IPS-20b (cell line): ENCODE results near the gene TNNT1.

Source experiments
- H3K27ac ChIP-seq: one replicate; pipeline ENCODE4 v1.5.1; 2013; ENCODE audit warnings: low read length
- H3K27me3 ChIP-seq: 2 replicates; pipeline ENCODE4 v1.6.1; 2013; ENCODE audit warnings: mild to moderate bottlenecking, low read length, inconsistent platforms; ENCODE audit not compliant: insufficient read depth
- H3K36me3 ChIP-seq: 2 replicates; pipeline ENCODE4 v1.6.1; 2013; ENCODE audit warnings: low read depth, mild to moderate bottlenecking, inconsistent platforms, low read length, moderate library complexity; ENCODE audit not compliant: insufficient read depth
- H3K4me1 ChIP-seq: 2 replicates; pipeline ENCODE4 v1.6.1; 2013; ENCODE audit warnings: mild to moderate bottlenecking, control low read depth, inconsistent platforms, low read length, moderate library complexity; ENCODE audit not compliant: insufficient read depth
- H3K4me3 ChIP-seq: 2 replicates; pipeline ENCODE4 v1.5.1; 2013; ENCODE audit warnings: mild to moderate bottlenecking, low read length, inconsistent platforms
- H3K9ac ChIP-seq: 2 replicates; pipeline ENCODE4 v1.6.1; 2013; ENCODE audit warnings: low read depth, mild to moderate bottlenecking, inconsistent platforms, low read length, moderate library complexity
- H3K9me3 ChIP-seq: 2 replicates; pipeline ENCODE4 v1.6.1; 2013; ENCODE audit warnings: mild to moderate bottlenecking, low read depth, low read length, inconsistent platforms; ENCODE audit not compliant: insufficient read depth

Gene TNNT1

GRCh38 chr19:55089342-55089944, 59.6 kb downstream of the TNNT1 start:
- H3K4me1 ChIP-seq: peaks cover 13% of the 10 kb centered on the region
- peaks cover 14% of the 10 kb centered on the region; the same call in 1 of the 2 replicates for H3K36me3 ChIP-seq
- H3K9me3 ChIP-seq: no peaks in the 10 kb centered on the region
- H3K27ac ChIP-seq: no peak overlapping the region
- H3K27me3 ChIP-seq: peaks cover 25% of the 10 kb centered on the region
- H3K9ac ChIP-seq: no peak overlapping the region
- no peak overlapping the region for H3K4me3 ChIP-seq

GRCh38 chr19:55088543-55089341, 60.3 kb downstream of the TNNT1 start:
- H3K36me3 ChIP-seq: peaks cover 14% of the 10 kb centered on the region; the same call in 1 of the 2 replicates
- H3K27ac ChIP-seq: no peak overlapping the region
- H3K9ac ChIP-seq: no peak overlapping the region
- peaks cover 13% of the 10 kb centered on the region for H3K4me1 ChIP-seq
- H3K27me3 ChIP-seq: peaks cover 32% of the 10 kb centered on the region
- no peaks in the 10 kb centered on the region for H3K9me3 ChIP-seq
- H3K4me3 ChIP-seq: peak overlapping the region; percentile 83; the same call in 1 of the 2 replicates

GRCh38 chr19:55088021-55088451, 61.0 kb downstream of the TNNT1 start:
- Histone ChIP-seq H3K27me3 (peaks cover 37% of the 10 kb centered on the region), H3K4me3 (peak overlapping the region; percentile 83), H3K9me3 (no peaks in the 10 kb centered on the region), H3K27ac (no peak overlapping the region), H3K36me3 (peaks cover 14% of the 10 kb centered on the region; the same call in 1 of the 2 replicates), H3K4me1 (peaks cover 13% of the 10 kb centered on the region), H3K9ac (peak overlapping the region; percentile 75; the same call in 1 of the 2 replicates)

GRCh38 chr19:55087542-55087901, 61.5 kb downstream of the TNNT1 start:
- Histone ChIP-seq H3K27me3 (peaks cover 42% of the 10 kb centered on the region), H3K9ac (peak overlapping the region; percentile 75; the same call in 1 of the 2 replicates), H3K36me3 (peaks cover 14% of the 10 kb centered on the region; the same call in 1 of the 2 replicates), H3K4me1 (peaks cover 9% of the 10 kb centered on the region; the same call in 1 of the 2 replicates), H3K4me3 (peak overlapping the region; percentile 83), H3K9me3 (no peaks in the 10 kb centered on the region), H3K27ac (no peak overlapping the region)

- Histone ChIP-seq H3K27ac (no peak overlapping the region), H3K9ac (peak overlapping the region; percentile 75; the same call in 1 of the 2 replicates), H3K36me3 (peaks cover 14% of the 10 kb centered on the region; the same call in 1 of the 2 replicates), H3K4me3 (peak overlapping the region; percentile 83), H3K27me3 (peaks cover 48% of the 10 kb centered on the region), H3K9me3 (no peaks in the 10 kb centered on the region), H3K4me1 (peaks cover 9% of the 10 kb centered on the region; the same call in 1 of the 2 replicates)
Observed at GRCh38 chr19:55086730-55087541, 62.1 kb downstream of the TNNT1 start.

DNA sequence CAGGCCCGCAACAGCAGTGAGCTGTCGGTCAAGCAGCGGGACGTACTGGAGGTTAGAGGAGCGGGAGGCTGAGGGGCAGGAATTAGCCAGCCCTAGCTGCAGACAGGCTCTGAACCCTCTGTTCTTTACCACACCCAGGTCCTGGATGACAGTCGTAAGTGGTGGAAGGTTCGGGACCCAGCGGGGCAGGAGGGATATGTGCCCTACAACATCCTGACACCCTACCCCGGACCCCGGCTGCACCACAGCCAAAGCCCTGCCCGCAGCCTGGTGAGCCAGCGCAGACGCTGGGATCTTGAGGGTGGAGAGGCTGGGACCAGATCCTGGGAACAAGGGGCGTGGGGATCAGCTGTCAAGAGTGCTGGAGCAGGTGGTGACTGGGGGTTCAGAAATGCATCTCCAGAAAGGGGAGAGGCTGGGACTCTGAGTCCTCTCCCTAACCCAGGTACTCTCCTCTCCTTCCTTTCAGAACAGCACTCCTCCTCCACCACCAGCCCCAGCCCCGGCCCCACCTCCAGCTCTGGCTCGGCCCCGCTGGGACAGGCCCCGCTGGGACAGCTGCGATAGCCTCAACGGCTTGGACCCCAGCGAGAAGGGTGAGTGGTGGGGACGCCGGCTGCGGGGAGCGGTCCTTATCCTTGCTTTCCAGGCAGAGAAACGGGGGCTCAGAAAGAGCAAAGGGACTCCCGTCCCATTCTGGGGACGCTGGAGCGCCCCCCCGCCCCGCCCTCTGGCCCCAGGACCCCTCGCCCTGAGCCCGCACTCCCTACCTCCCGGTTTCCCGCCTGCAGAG, 62.9 kb downstream of the TNNT1 start:
- H3K4me1 ChIP-seq: peaks cover 9% of the 10 kb centered on the region; the same call in 1 of the 2 replicates
- H3K9me3 ChIP-seq: no peaks in the 10 kb centered on the region
- peaks cover 12% of the 10 kb centered on the region; the same call in 1 of the 2 replicates for H3K36me3 ChIP-seq
- H3K9ac ChIP-seq: peak overlapping the region; percentile 75; the same call in 1 of the 2 replicates
- H3K27me3 ChIP-seq: peaks cover 53% of the 10 kb centered on the region
- no peak overlapping the region for H3K27ac ChIP-seq
- H3K4me3 ChIP-seq: peak overlapping the region; percentile 83

- Histone ChIP-seq H3K36me3 (0 out of 2 replicates have a peak, but pooled peaks cover under 1% of the 10 kb centered on the region), H3K9me3 (no peaks in the 10 kb centered on the region), H3K27me3 (peaks cover 69% of the 10 kb centered on the region), H3K27ac (no peak overlapping the region), H3K4me1 (peaks cover 9% of the 10 kb centered on the region; the same call in 1 of the 2 replicates), H3K9ac (no peak overlapping the region), H3K4me3 (no peak overlapping the region)
Observed at GRCh38 chr19:55084416-55084815, 64.6 kb downstream of the TNNT1 start.

DNA sequence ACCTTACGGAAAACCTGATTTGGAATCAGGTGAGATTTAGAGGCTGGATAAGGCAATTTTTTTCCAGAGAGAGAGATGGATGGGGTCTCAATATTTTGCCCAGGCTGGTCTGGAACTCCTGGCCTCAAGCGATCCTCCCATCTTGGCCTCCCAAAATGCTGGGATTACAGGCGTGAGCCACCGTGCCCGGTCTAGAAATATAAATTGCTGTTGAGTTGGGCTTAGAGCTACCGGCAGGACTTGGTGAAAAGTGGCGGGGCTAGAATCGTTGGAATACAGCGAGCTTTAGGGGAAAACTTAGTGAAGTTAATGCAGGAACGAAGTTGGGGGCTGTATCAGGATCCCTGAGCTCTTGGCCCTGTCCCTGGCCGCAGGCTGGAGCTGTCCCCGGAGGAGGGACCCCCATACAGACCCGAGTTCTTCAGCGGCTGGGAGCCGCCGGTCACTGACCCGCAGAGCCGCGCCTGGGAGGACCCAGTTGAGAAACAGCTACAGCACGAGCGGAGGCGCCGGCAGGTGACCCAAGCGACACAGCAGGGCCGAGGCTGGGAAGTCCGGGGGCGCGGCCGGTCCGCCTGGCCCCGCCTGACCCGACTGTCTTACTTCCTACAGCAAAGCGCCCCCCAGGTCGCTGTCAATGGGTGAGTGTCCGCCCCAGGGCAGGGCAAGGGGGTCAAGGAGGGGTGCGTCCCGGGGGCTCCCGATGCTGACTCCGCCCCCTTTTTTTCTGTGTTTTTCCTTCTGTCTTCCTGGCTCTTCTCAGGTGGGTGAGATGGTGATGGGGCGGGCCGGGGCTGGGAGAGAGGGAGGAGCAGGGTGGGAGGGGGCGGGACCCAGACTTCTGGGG, 65.8 kb downstream of the TNNT1 start:
- no peaks in the 10 kb centered on the region for H3K36me3 ChIP-seq
- H3K27me3 ChIP-seq: peaks cover 75% of the 10 kb centered on the region
- no peaks in the 10 kb centered on the region for H3K9me3 ChIP-seq
- H3K4me3 ChIP-seq: no peak overlapping the region
- no peak overlapping the region for H3K27ac ChIP-seq
- H3K4me1 ChIP-seq: peaks cover 7% of the 10 kb centered on the region; the same call in 1 of the 2 replicates
- H3K9ac ChIP-seq: no peak overlapping the region
